ENCODE measurements around the gene OSBPL10. TPM values are rescaled to one million over a fixed set of nuclear protein-coding genes. Genes with fewer than 3 reads are reported as not detected.

Gene OSBPL10
- total and polyA plus RNA-seq, 2 donors (not counting 1 experiment from before 2014, with no cell fraction given) = 88.5 to 310 TPM

DNA sequence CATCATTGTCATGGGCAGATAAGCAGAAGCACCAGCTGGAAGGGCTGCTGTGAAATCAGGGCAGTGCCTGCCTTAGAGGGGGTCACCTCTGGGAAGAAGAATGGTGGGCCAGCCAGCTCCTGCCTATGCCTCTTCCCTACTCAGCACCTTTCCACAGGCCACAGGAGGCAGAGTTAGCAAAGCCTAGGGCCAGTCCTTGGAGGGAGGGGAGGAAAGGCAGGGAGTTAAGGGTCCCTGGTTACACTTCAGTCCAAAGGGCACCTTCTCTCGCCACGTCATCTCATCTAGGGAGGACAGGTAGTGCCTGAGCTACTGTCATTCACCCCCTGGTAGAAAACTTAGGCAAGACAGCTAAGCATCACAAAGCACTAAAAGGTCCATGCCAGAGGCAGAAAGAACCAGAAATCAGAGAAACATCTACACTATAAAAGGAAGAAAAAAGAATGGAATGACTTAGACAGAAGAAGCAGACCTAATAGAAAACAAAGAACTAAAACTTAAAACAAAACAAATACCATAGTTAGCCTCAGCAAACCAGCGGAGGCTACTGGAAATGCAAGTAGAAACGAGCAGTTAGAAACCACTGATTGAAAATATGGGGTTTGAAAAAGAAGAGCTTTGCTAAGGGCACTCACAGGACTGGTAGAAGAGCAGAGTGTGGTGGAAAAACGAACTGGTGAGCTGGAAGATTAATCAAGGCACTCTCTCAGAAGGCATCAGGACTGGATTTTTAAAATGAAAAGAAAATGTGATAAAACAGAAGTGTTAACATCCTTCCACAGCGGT lies 84.2 kb downstream of the OSBPL10 start:
- Histone ChIP-seq H3K4me1 (ENCODE audit: control insufficient read depth in 2 of 2, insufficient read depth in 2 of 2, low read length in 2 of 2) (peaks cover 45 to 58% of the 10 kb centered on the region in 2 donors), H3K27ac (ENCODE audit: low read length in 2 of 2) (peak overlapping the region in 1 of 2 donors; percentile 24), H3K4me2 (replicated peaks; ENCODE audit: low read depth, low read length, poor library complexity, severe bottlenecking) (no peak overlapping the region), H3K9ac (ENCODE audit: low read length) (no peak overlapping the region), H3K27me3 (replicated peaks in 1 of 4; ENCODE audit: control extremely low read depth in 1 of 4, control insufficient read depth in 3 of 4, insufficient read depth in 4 of 4, low read length in 3 of 4) (no peaks in the 10 kb centered on the region), H3K79me2 (ENCODE audit: control insufficient read depth, insufficient read depth, low read length) (peaks cover 99% of the 10 kb centered on the region), H2AFZ (ENCODE audit: insufficient read depth, low read depth, low read length, poor library complexity, severe bottlenecking) (no peak overlapping the region), H3K9me3 (ENCODE audit: control extremely low read depth in 1 of 3, control insufficient read depth in 2 of 3, insufficient read depth in 1 of 3, low read length in 2 of 3) (no peaks in the 10 kb centered on the region), H3K4me3 (ENCODE audit: control extremely low read depth in 1 of 5, extremely low read depth in 1 of 5, insufficient read depth in 1 of 5, low read depth in 2 of 5, low read length in 4 of 5) (no peak overlapping the region), H4K20me1 (ENCODE audit: control insufficient read depth, insufficient read depth, low read length, poor library complexity, severe bottlenecking) (peaks cover 54% of the 10 kb centered on the region), H3K36me3 (replicated peaks in 1 of 2; ENCODE audit: control extremely low read depth in 1 of 2, control insufficient read depth in 1 of 2, extremely low read depth in 1 of 2, insufficient read depth in 2 of 2, low read length in 1 of 2) (peaks cover 3 to 9% of the 10 kb centered on the region in 2 experiments)
- Mint-ChIP-seq H3K27ac (peak overlapping the region; percentile 57), H3K27me3 (no peaks in the 10 kb centered on the region), H3K9me3 (ENCODE audit: insufficient read depth) (no peaks in the 10 kb centered on the region), H3K4me3 (no peak overlapping the region), H3K4me1 (peaks cover 71% of the 10 kb centered on the region)
- DNase-seq (no peak), ATAC-seq (ENCODE audit: low read depth) (no peak)
- ChIA-PET CTCF (interaction anchor here (1.1 to 1.3 kb wide), 2 partner anchors 15 to 172 kb away, joined by 3 read pairs; no protein-coding TSS in a partner anchor), POLR2A (no interaction called here)
- WGBS (ENCODE audit: insufficient coverage) = 91% methylated on average over 2 of the region's 6 CpGs
- no peak for TF ChIP-seq EZH2 (IDR thresholded peaks at IDR 0.05; ENCODE audit: borderline replicate concordance, insufficient read depth, low read depth, low read length, poor library complexity, severe bottlenecking)
- TF ChIP-seq, protein P1, sequence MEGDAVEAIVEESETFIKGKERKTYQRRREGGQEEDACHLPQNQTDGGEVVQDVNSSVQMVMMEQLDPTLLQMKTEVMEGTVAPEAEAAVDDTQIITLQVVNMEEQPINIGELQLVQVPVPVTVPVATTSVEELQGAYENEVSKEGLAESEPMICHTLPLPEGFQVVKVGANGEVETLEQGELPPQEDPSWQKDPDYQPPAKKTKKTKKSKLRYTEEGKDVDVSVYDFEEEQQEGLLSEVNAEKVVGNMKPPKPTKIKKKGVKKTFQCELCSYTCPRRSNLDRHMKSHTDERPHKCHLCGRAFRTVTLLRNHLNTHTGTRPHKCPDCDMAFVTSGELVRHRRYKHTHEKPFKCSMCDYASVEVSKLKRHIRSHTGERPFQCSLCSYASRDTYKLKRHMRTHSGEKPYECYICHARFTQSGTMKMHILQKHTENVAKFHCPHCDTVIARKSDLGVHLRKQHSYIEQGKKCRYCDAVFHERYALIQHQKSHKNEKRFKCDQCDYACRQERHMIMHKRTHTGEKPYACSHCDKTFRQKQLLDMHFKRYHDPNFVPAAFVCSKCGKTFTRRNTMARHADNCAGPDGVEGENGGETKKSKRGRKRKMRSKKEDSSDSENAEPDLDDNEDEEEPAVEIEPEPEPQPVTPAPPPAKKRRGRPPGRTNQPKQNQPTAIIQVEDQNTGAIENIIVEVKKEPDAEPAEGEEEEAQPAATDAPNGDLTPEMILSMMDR (IDR thresholded peaks at IDR 0.05) = no peak
- intact Hi-C loops (cut with micrococcal nuclease) = no loop called here

DNA sequence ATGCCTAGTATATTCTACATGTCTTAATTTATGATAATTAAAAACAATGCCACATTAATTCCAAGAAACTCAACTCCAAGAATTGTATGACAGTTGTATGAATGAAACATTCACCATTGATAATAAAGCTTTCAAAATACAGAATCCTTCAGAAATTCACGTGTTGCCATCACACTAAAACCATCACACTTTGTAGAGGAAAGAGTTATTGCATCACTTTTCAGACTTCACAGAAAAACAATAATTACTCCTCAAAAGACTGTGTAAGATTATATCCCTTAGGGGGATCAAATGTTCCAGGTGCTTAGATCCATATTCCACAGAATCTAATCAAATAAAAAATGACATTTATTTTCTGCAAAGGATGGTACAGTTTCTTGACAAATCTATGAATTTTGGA lies 85.0 kb downstream of the OSBPL10 start:
- no CpG with 5 or more reads among the region's 1 CpG for WGBS (ENCODE audit: insufficient coverage)
- Histone ChIP-seq H3K9ac (ENCODE audit: low read length) (no peak overlapping the region), H3K4me3 (ENCODE audit: control extremely low read depth in 1 of 5, extremely low read depth in 1 of 5, insufficient read depth in 1 of 5, low read depth in 2 of 5, low read length in 4 of 5) (no peak overlapping the region), H2AFZ (ENCODE audit: insufficient read depth, low read depth, low read length, poor library complexity, severe bottlenecking) (no peak overlapping the region), H3K4me1 (ENCODE audit: control insufficient read depth in 2 of 2, insufficient read depth in 2 of 2, low read length in 2 of 2) (peaks cover 45 to 58% of the 10 kb centered on the region in 2 donors), H3K79me2 (ENCODE audit: control insufficient read depth, insufficient read depth, low read length) (peaks cover 99% of the 10 kb centered on the region), H3K9me3 (ENCODE audit: control extremely low read depth in 1 of 3, control insufficient read depth in 2 of 3, insufficient read depth in 1 of 3, low read length in 2 of 3) (no peaks in the 10 kb centered on the region), H4K20me1 (ENCODE audit: control insufficient read depth, insufficient read depth, low read length, poor library complexity, severe bottlenecking) (peaks cover 61% of the 10 kb centered on the region), H3K4me2 (replicated peaks; ENCODE audit: low read depth, low read length, poor library complexity, severe bottlenecking) (no peak overlapping the region), H3K27me3 (replicated peaks in 1 of 4; ENCODE audit: control extremely low read depth in 1 of 4, control insufficient read depth in 3 of 4, insufficient read depth in 4 of 4, low read length in 3 of 4) (no peaks in the 10 kb centered on the region), H3K27ac (ENCODE audit: low read length in 2 of 2) (no peak overlapping the region), H3K36me3 (replicated peaks in 1 of 2; ENCODE audit: control extremely low read depth in 1 of 2, control insufficient read depth in 1 of 2, extremely low read depth in 1 of 2, insufficient read depth in 2 of 2, low read length in 1 of 2) (peaks cover 3 to 9% of the 10 kb centered on the region in 2 experiments)
- Mint-ChIP-seq H3K27ac (no peak overlapping the region), H3K4me3 (no peak overlapping the region), H3K9me3 (ENCODE audit: insufficient read depth) (no peaks in the 10 kb centered on the region), H3K4me1 (peaks cover 71% of the 10 kb centered on the region), H3K27me3 (no peaks in the 10 kb centered on the region)
- DNase-seq = no peak
- intact Hi-C loops (cut with micrococcal nuclease) = no loop called here
- TF ChIP-seq, protein P1 (IDR thresholded peaks at IDR 0.05) = no peak
- no peak for ATAC-seq (ENCODE audit: low read depth)
- POLR2A ChIA-PET = no interaction called here
- CTCF ChIA-PET = interaction anchor here (0.9 kb wide), 1 partner anchor 9 kb away, joined by 3 read pairs; no protein-coding TSS in a partner anchor

Data from B cell (primary cell).